Measurements from ENCODE around the gene FLII. TPM values are rescaled to one million over a fixed set of nuclear protein-coding genes. Genes with fewer than 3 reads are reported as not detected.

Gene FLII
- total and polyA plus RNA-seq, 2 experiments from 2014 or later = 175 to 373 TPM

GRCh38 chr17:18280249-18280648 is 21.7 kb upstream of the FLII start:
- Histone ChIP-seq H3K79me2 (replicated peaks; ENCODE audit: insufficient read depth) (no peaks in the 10 kb centered on the region), H3K9me2 (ENCODE audit: insufficient read depth) (no peaks in the 10 kb centered on the region), H2AFZ (no peak overlapping the region), H3K4me1 (ENCODE audit: insufficient read depth) (no peaks in the 10 kb centered on the region), H4K20me1 (replicated peaks; ENCODE audit: insufficient read depth) (peaks cover 8% of the 10 kb centered on the region), H3K4me2 (no peak overlapping the region), H3K27ac (ENCODE audit: low read depth) (no peak overlapping the region), H3F3A (replicated peaks; ENCODE audit: low read depth) (0 out of 2 replicates have a peak, but pooled peaks cover 4% of the 10 kb centered on the region), H3K36me3 (ENCODE audit: insufficient read depth) (peaks cover 49% of the 10 kb centered on the region), H3K4me3 (no peak overlapping the region), H3K27me3 (ENCODE audit: insufficient read depth) (no peaks in the 10 kb centered on the region)
- H3K9me3 Mint-ChIP-seq = no peaks in the 10 kb centered on the region
- H3K4me3 Mint-ChIP-seq = no peak overlapping the region
- ATAC-seq = no peak
- H3K36me3 Mint-ChIP-seq (ENCODE audit: low read depth) = peaks cover 82% of the 10 kb centered on the region
- H3K27me3 Mint-ChIP-seq (ENCODE audit: insufficient read depth, low read depth, poor library complexity) = peaks cover 8% of the 10 kb centered on the region
- no peak for TF ChIP-seq CREB1 (CRISPR knock-in tag; IDR thresholded peaks at IDR 0.05; ENCODE audit: low read depth)
- no peak for TF ChIP-seq STAT1 (IDR thresholded peaks at IDR 0.05; ENCODE audit: unreplicated experiment)
- no peak for TF ChIP-seq POLR2AphosphoS5 (IDR thresholded peaks at IDR 0.05; ENCODE audit: low read depth)
- no peak for TF ChIP-seq CTCF (conservative IDR thresholded peaks at IDR 0.05; ENCODE audit: low read depth in 2 of 2)
- no peak for TF ChIP-seq JUNB (IDR thresholded peaks at IDR 0.05; ENCODE audit: unreplicated experiment)
- TF ChIP-seq NANOG (IDR thresholded peaks at IDR 0.05; ENCODE audit: borderline replicate concordance) = no peak
- TF ChIP-seq ZNF331 (CRISPR knock-in tag; IDR thresholded peaks at IDR 0.05; ENCODE audit: low read depth) = no peak
- TF ChIP-seq EZH2 (IDR thresholded peaks at IDR 0.05; ENCODE audit: low read depth, unreplicated experiment) = no peak
- no peak for TF ChIP-seq ZNF114 (CRISPR knock-in tag; IDR thresholded peaks at IDR 0.05)
- TF ChIP-seq ZNF462 (CRISPR knock-in tag; IDR thresholded peaks at IDR 0.05) = no peak
- H3K4me1 Mint-ChIP-seq = no peaks in the 10 kb centered on the region
- no peak for DNase-seq (ENCODE audit: low spot score)
- no peak overlapping the region for H3K27ac Mint-ChIP-seq
